Effector memory CD8-positive, alpha-beta T cell (primary cell): ENCODE data around the gene PBX2.

Source experiments
- ATAC-seq: fragments of 150-1000 bp; cut with Tn5 transposase; replicated peaks from 2 replicates; pipeline ENCODE4 v1.10.0; 2021; ENCODE audit warnings: mild to moderate bottlenecking, moderate library complexity
- DNase-seq, 3 experiments: peaks; one replicate each; pipeline ENCODE4 v3.0.0; 2021
- H3K27ac Mint-ChIP-seq, 2 donors: one replicate each; pipeline ENCODE4 v1.8.0; 2022; ENCODE audit warnings: mild to moderate bottlenecking in 2 of 2, mixed read lengths in 2 of 2, moderate library complexity in 2 of 2
- H3K27me3 Mint-ChIP-seq, 2 donors: one replicate each; pipeline ENCODE4 v1.8.0; 2022; ENCODE audit warnings: mixed read lengths in 2 of 2
- H3K36me3 Mint-ChIP-seq: one replicate; pipeline ENCODE4 v1.8.0; 2022; ENCODE audit warnings: mild to moderate bottlenecking, moderate library complexity, mixed read lengths; ENCODE audit not compliant: insufficient read depth
- H3K4me1 Mint-ChIP-seq, 2 donors: one replicate each; pipeline ENCODE4 v1.8.0; 2022; ENCODE audit warnings: low read depth in 2 of 2, mixed read lengths in 2 of 2
- H3K4me3 Mint-ChIP-seq, 2 donors: one replicate each; pipeline ENCODE4 v1.8.0; 2022; ENCODE audit warnings: mild to moderate bottlenecking in 2 of 2, mixed read lengths in 2 of 2, moderate library complexity in 2 of 2
- H3K9me3 Mint-ChIP-seq, 2 donors: one replicate each; pipeline ENCODE4 v1.8.0; 2022; ENCODE audit warnings: mixed read lengths in 2 of 2

The PBX2 gene

GRCh38 chr6:32140420-32141046 lies 49.5 kb downstream of the PBX2 start:
- DNase-seq (no peak), ATAC-seq (no peak)
- H3K27me3 Mint-ChIP-seq, result peaks cover 14 to 23% of the 10 kb centered on the region in 2 donors
- H3K4me3 Mint-ChIP-seq, result no peak overlapping the region
- H3K4me1 Mint-ChIP-seq, result no peaks in the 10 kb centered on the region
- H3K9me3 Mint-ChIP-seq, result no peaks in the 10 kb centered on the region
- H3K36me3 Mint-ChIP-seq, result no peaks in the 10 kb centered on the region
- H3K27ac Mint-ChIP-seq, result no peak overlapping the region

GRCh38 chr6:32139590-32139989 lies 50.4 kb downstream of the PBX2 start:
- H3K9me3 Mint-ChIP-seq, result no peaks in the 10 kb centered on the region
- no peaks in the 10 kb centered on the region for H3K36me3 Mint-ChIP-seq
- no peak overlapping the region for H3K27ac Mint-ChIP-seq
- H3K4me1 Mint-ChIP-seq, result no peaks in the 10 kb centered on the region
- ATAC-seq (no peak), DNase-seq (no peak)
- H3K27me3 Mint-ChIP-seq, result peaks cover 14 to 23% of the 10 kb centered on the region in 2 donors
- no peak overlapping the region for H3K4me3 Mint-ChIP-seq

GRCh38 chr6:32137454-32137853 lies 52.5 kb downstream of the PBX2 start:
- DNase-seq, result no peak
- Mint-ChIP-seq H3K36me3 (no peaks in the 10 kb centered on the region), H3K27me3 (peaks cover 19 to 22% of the 10 kb centered on the region in 2 donors), H3K4me3 (no peak overlapping the region), H3K4me1 (no peaks in the 10 kb centered on the region), H3K27ac (no peak overlapping the region), H3K9me3 (no peaks in the 10 kb centered on the region)
- ATAC-seq, result no peak
